GM19239 (cell line): Measurements from ENCODE around the gene CA6.

Experiments
- DNase-seq: peaks from one replicate; pipeline ENCODE4 v3.0.0; 2011; ENCODE audit warnings: low spot score; ENCODE audit not compliant: insufficient read length
- FAIRE-seq: peaks from 2 replicates; lab custom pipeline; 2011; peaks lifted over from hg19 to GRCh38; lab: Jason Lieb, UNC

Gene CA6

GRCh38 chr1:9022773-9023172 is 77.1 kb downstream of the CA6 start:
- no peak for FAIRE-seq

More at GRCh38 chr1:9022773-9023172, 77.1 kb downstream of the CA6 start:
- no peak for DNase-seq
